ENCODE measurements around the gene HSPD1. TPM values are rescaled to one million over a fixed set of nuclear protein-coding genes. Genes with fewer than 3 reads are reported as not detected.
A peak's percentile ranks its signal among the peaks of the same experiment; 100 is the strongest.

HSPD1 gene
- total RNA-seq, 1 donor from 2014 or later, result 403 TPM

DNA sequence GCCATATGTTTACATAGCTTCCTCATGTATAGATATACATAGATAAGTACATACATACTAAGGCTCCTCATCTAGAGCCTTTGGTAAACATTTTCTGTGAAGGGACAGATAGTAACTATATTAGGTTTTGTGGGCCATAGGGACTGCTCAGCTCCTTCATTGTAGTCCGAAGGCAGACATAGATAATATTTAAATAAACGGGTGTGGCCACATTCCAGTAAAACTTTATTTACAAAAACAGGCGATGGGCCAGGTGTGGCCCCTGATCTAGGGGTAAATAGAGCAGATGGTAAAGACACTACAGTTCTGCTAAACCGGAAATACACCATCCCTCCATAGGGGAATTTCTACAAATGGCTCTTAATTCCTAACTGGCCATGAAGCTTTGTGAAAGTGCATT is 39.0 kb downstream of the HSPD1 start:
- DNase-seq (ENCODE audit: low spot score, unreplicated experiment), result no peak
- Mint-ChIP-seq H3K36me3 (ENCODE audit: insufficient read depth) (peaks cover 6% of the 10 kb centered on the region), H3K27me3 (no peaks in the 10 kb centered on the region), H3K4me1 (ENCODE audit: low read depth) (peaks cover 1% of the 10 kb centered on the region), H3K9me3 (ENCODE audit: low read depth) (no peaks in the 10 kb centered on the region), H3K4me3 (ENCODE audit: low read depth) (no peak overlapping the region), H3K27ac (peak overlapping the region; percentile 57)
- TF ChIP-seq CTCF (IDR thresholded peaks at IDR 0.05; ENCODE audit: unreplicated experiment), result no peak

DNA sequence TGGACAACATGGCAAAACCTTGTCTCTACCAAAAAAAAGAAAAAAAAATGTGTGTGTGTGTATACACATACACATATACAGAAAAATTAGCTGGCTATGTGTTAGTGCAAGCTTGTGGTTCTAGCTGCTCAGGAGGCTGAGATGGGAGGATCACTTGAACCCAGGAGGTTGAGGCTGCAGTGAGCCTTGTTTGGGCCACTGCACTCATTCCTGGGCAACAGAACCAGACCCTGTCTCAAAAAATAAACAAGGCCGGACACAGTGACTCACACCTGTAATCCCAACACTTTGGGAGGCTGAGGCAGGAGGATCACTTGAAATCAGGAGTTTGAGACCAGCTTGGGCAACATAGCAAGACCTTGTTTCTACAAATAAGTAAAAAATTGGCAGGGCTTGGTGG is 44.2 kb downstream of the HSPD1 start:
- Mint-ChIP-seq H3K27me3 (no peaks in the 10 kb centered on the region), H3K9me3 (ENCODE audit: low read depth) (no peaks in the 10 kb centered on the region), H3K36me3 (ENCODE audit: insufficient read depth) (peaks cover 1% of the 10 kb centered on the region), H3K4me3 (ENCODE audit: low read depth) (peak overlapping the region; percentile 17), H3K4me1 (ENCODE audit: low read depth) (peaks cover 15% of the 10 kb centered on the region), H3K27ac (no peak overlapping the region)
- no peak for DNase-seq (ENCODE audit: low spot score, unreplicated experiment)
- no peak for TF ChIP-seq CTCF (IDR thresholded peaks at IDR 0.05; ENCODE audit: unreplicated experiment)

DNA sequence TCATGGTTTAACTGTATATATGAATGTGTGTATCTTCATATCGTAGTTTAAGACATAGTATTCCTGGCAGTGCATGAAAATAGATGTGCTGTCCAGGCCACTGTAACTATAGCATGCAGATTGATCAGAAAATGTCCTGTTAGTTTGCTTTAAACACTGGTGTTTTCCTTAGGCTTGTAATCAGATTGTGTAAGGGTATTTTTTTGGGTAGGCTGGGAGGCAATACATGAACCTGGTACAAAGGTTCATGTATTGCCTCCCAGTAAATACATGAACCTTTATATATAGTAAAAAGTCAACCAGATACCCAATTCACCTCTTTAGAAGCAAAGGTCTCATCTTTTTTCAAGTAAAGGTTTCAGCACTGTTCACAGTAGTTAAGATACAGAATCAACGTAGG is 44.7 kb downstream of the HSPD1 start:
- no peaks in the 10 kb centered on the region for H3K9me3 Mint-ChIP-seq (ENCODE audit: low read depth)
- peak overlapping the region; percentile 95 for H3K4me3 Mint-ChIP-seq (ENCODE audit: low read depth)
- TF ChIP-seq CTCF (IDR thresholded peaks at IDR 0.05; ENCODE audit: unreplicated experiment), result no peak
- no peaks in the 10 kb centered on the region for H3K27me3 Mint-ChIP-seq
- no peak for DNase-seq (ENCODE audit: low spot score, unreplicated experiment)
- peak overlapping the region; percentile 98 for H3K27ac Mint-ChIP-seq
- peaks cover 1% of the 10 kb centered on the region for H3K36me3 Mint-ChIP-seq (ENCODE audit: insufficient read depth)
- peaks cover 15% of the 10 kb centered on the region for H3K4me1 Mint-ChIP-seq (ENCODE audit: low read depth)

DNA sequence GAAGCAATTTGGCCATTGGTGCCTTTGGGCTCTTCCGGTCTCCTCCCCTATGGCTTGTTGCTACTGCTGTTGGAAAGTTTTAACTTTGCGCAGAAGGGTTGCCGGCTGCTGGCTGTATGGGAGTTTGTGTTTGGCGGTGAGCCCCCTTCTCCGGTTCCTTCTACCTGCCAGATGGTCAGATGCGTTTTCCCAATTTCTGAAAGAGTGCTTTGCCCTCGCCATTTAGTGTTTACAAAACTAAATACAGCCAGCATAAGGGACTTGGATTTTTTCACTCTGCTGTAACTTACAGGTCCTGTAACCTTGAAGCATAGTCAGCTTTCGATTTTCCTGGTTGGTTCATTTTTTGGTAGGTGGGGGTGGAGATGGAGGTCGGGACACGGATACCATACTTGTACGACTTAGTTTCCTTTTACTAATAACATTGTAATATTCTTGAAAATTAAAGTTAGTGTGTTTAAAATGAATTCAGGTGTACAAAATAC is 45.7 kb downstream of the HSPD1 start:
- H3K36me3 Mint-ChIP-seq (ENCODE audit: insufficient read depth), result no peaks in the 10 kb centered on the region
- H3K9me3 Mint-ChIP-seq (ENCODE audit: low read depth), result no peaks in the 10 kb centered on the region
- peak overlapping the region; percentile 95 for H3K4me3 Mint-ChIP-seq (ENCODE audit: low read depth)
- TF ChIP-seq CTCF (IDR thresholded peaks at IDR 0.05; ENCODE audit: unreplicated experiment), result no peak
- no peaks in the 10 kb centered on the region for H3K27me3 Mint-ChIP-seq
- DNase-seq (ENCODE audit: low spot score, unreplicated experiment), result peak; percentile 24
- H3K27ac Mint-ChIP-seq, result peak overlapping the region; percentile 98
- H3K4me1 Mint-ChIP-seq (ENCODE audit: low read depth), result peaks cover 15% of the 10 kb centered on the region

DNA sequence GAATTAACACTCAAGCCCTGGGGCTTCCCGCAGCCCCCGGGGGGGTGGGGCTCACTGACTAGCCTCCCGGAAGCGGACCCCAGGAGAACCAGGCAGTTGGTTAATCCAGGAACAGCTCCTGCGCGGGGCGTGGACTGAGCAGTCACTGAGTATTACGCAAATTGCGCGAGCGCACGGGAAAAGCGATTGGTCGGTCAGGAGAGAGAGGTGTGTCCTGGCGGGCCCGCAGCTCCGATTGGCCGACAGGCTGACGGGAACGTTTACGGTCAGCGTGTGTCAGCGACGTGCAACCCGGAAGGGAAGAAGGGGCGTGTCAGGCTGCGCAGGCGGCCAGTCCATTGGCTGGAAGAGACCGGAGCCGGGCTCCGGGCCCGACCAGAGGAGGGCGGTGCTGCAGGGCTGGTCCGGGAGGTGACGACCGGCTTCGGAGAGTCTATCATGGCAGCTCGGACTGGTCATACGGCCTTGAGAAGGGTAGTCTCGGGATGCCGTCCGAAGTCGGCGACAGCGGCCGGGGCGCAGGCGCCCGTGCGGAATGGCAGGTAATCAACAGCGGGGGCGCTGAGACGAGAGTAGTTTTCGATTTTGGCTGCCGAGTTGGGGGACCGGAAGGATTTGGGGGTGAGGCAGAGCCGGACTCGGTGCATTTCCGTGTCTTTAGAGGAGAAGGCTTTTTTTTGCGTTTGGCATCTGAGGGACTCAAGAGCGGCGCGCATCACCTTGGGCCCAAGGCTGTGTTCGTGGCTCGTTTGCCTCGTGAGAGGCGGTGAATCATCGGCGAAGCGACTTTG is 46.3 kb downstream of the HSPD1 start, which contains the start of gene COQ10B:
Gene COQ10B, plus strand, starts transcription at position 430 of the 791 bp plus-strand sequence. Its CDS starts 9 bp downstream, at position 439.
- TF ChIP-seq CTCF (IDR thresholded peaks at IDR 0.05; ENCODE audit: unreplicated experiment), result peak; percentile 37
- peak within 1 kb of the TSS; percentile 95 for H3K4me3 Mint-ChIP-seq (ENCODE audit: low read depth)
- H3K4me1 Mint-ChIP-seq (ENCODE audit: low read depth), result peaks cover 15% of the 10 kb centered on the region
- no peaks in the 10 kb centered on the region for H3K27me3 Mint-ChIP-seq
- DNase-seq (ENCODE audit: low spot score, unreplicated experiment), result peak; percentile 97
- no peaks in the 10 kb centered on the region for H3K9me3 Mint-ChIP-seq (ENCODE audit: low read depth)
- peak within 1 kb of the TSS; percentile 98 for H3K27ac Mint-ChIP-seq
- no peaks in the 10 kb centered on the region for H3K36me3 Mint-ChIP-seq (ENCODE audit: insufficient read depth)

Measured in progenitor cell of endocrine pancreas (in vitro differentiated cells).